Measurements from ENCODE around the gene PFDN6. TPM values are rescaled to one million over a fixed set of nuclear protein-coding genes. Genes with fewer than 3 reads are reported as not detected.

Gene PFDN6
- total and polyA plus RNA-seq, 9 of the 15 experiments (the other 6 are each of a cell fraction or from before 2014, with no cell fraction given) = 6.8 to 475 (median 216) TPM

GRCh38 chr6:33272275-33273128 lies 16.9 kb upstream of the PFDN6 start (continued):
- no peak for TF ChIP-seq CTCFL (IDR thresholded peaks at IDR 0.05; ENCODE audit: borderline replicate concordance, insufficient read depth, low read depth, low read length, poor library complexity, severe bottlenecking)
- TF ChIP-seq MGA (IDR thresholded peaks at IDR 0.05) = no peak
- no peak for TF ChIP-seq NR0B1 (IDR thresholded peaks at IDR 0.05; ENCODE audit: partially characterized antibody)
- TF ChIP-seq DNMT1 (IDR thresholded peaks at IDR 0.05) = no peak
- no peak for TF ChIP-seq CEBPZ (IDR thresholded peaks at IDR 0.05; ENCODE audit: borderline replicate concordance, low read depth, low read length)
- TF ChIP-seq CBX1 (IDR thresholded peaks at IDR 0.05; ENCODE audit: low read depth) = no peak
- peak; percentile 40 for TF ChIP-seq FUS (optimal IDR thresholded peaks at IDR 0.05; ENCODE audit: low read depth, low read length)

All from K562 (cell line).